Uterus (tissue), 2 donors: Measurements from ENCODE around the gene ARHGEF10L.

ENCODE experiments used
- POLR2A ChIP-seq, 2 donors: fragments of 450-650 bp; IDR thresholded peaks; one replicate each; pipeline ENCODE4 v1.6.1; 2016; ENCODE audit warnings: antibody characterized with exemption in 2 of 2, mild to moderate bottlenecking in 1 of 2, moderate library complexity in 1 of 2
- TF ChIP-seq, protein P1 (sequence below), 4 experiments: fragments of 200-600 bp in 2 of 4; fragments of 450-650 bp in 2 of 4; sonication (generic) in 2 of 4; IDR thresholded peaks; one replicate each; pipeline ENCODE4 v1.5.1; 2016 to 2019; ENCODE audit warnings: antibody characterized with exemption in 4 of 4, mild to moderate bottlenecking in 2 of 4, moderate library complexity in 1 of 4

DNA sequence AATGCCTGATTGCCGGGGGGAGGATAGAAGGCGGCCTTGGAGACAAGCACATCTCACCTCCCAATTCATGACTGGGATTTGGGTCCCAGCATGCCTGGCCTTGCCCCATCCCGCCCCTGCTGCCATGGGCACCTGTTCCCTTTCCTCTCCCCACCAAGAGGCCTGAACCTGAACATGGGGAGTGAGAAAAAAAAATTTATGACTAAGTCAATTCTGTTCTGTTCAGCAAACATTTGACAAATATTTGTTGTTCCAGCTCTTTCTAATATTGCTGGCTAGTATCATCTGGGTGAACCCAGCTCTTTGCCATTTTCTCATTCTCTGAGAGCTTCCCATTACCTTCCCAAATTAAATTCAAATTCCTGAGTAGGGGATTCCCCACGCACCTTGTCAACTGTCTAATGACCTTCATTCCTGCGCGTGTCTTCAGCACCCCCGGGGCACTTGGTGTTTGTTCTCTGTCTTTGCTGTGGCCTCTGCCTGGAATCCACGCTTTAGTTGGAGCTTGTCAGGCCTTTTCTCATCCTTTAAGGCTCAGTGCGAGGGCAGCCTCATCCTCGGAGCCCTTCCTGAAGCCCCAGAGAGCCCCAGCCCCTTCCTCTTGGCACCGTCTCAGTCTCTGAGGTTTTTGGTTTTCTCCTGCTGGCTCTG is 42.8 kb downstream of the ARHGEF10L start:
- TF ChIP-seq, protein P1, sequence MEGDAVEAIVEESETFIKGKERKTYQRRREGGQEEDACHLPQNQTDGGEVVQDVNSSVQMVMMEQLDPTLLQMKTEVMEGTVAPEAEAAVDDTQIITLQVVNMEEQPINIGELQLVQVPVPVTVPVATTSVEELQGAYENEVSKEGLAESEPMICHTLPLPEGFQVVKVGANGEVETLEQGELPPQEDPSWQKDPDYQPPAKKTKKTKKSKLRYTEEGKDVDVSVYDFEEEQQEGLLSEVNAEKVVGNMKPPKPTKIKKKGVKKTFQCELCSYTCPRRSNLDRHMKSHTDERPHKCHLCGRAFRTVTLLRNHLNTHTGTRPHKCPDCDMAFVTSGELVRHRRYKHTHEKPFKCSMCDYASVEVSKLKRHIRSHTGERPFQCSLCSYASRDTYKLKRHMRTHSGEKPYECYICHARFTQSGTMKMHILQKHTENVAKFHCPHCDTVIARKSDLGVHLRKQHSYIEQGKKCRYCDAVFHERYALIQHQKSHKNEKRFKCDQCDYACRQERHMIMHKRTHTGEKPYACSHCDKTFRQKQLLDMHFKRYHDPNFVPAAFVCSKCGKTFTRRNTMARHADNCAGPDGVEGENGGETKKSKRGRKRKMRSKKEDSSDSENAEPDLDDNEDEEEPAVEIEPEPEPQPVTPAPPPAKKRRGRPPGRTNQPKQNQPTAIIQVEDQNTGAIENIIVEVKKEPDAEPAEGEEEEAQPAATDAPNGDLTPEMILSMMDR (IDR thresholded peaks at IDR 0.05), result no peak
- TF ChIP-seq POLR2A (IDR thresholded peaks at IDR 0.05), result no peak
